SK-N-MC (cell line): Measurements from ENCODE around the gene MEIS3.

Source experiments
- EZH2 ChIP-seq: fragments of 200-600 bp; sonication (generic); IDR thresholded peaks from one replicate; pipeline ENCODE4 v1.6.1; 2017; ENCODE audit warnings: antibody characterized with exemption
- FOXP2 ChIP-seq: optimal IDR thresholded peaks from 2 replicates; pipeline ENCODE3; 2011; ENCODE audit warnings: mild to moderate bottlenecking, moderate library complexity; ENCODE audit not compliant: insufficient read depth; ENCODE audit errors: extremely low read length, control extremely low read depth
- POLR2AphosphoS5 ChIP-seq: IDR thresholded peaks from 2 replicates; pipeline ENCODE4 v1.6.1; 2012; ENCODE audit warnings: mild to moderate bottlenecking, low read depth, low read length, borderline replicate concordance

- no peak for TF ChIP-seq EZH2
- no peak for TF ChIP-seq POLR2AphosphoS5
- TF ChIP-seq FOXP2: no peak
Observed at GRCh38 chr19:47381653-47382279, 37.6 kb downstream of the MEIS3 start.
